Suprapubic skin (tissue), 4 donors: ENCODE results near the gene TFPI2. TPM values are rescaled to one million over a fixed set of nuclear protein-coding genes. Genes with fewer than 3 reads are reported as not detected.

Experiments used
- DNase-seq, 2 donors: peaks; one replicate each; pipeline ENCODE4 v3.0.0-alpha.2; 2019; ENCODE audit warnings: low spot score in 2 of 2
- H3K27ac ChIP-seq: fragments of 200-600 bp; sonication (generic); one replicate; pipeline ENCODE4 v1.5.1; 2019
- H3K27me3 ChIP-seq: fragments of 200-600 bp; sonication (generic); one replicate; pipeline ENCODE4 v1.5.1; 2019
- H3K36me3 ChIP-seq: fragments of 200-600 bp; sonication (generic); one replicate; pipeline ENCODE4 v1.5.1; 2019
- H3K4me1 ChIP-seq: fragments of 200-600 bp; sonication (generic); one replicate; pipeline ENCODE4 v1.5.1; 2019
- H3K4me3 ChIP-seq: fragments of 200-600 bp; sonication (generic); one replicate; pipeline ENCODE4 v1.5.1; 2019; ENCODE audit warnings: mild to moderate bottlenecking
- H3K9me3 ChIP-seq: fragments of 200-600 bp; sonication (generic); one replicate; pipeline ENCODE4 v1.5.1; 2019
- EP300 ChIP-seq: sonication (generic); formaldehyde crosslinking; IDR thresholded peaks from one replicate; pipeline ENCODE4 v1.6.1; 2017; ENCODE audit warnings: antibody characterized with exemption
- POLR2A ChIP-seq, 2 donors: fragments of 450-650 bp; IDR thresholded peaks; one replicate each; pipeline ENCODE4 v1.6.1; 2017; ENCODE audit warnings: antibody characterized with exemption in 2 of 2, mild to moderate bottlenecking in 2 of 2, moderate library complexity in 2 of 2
- POLR2AphosphoS5 ChIP-seq, 3 donors: sonication (generic); formaldehyde crosslinking; IDR thresholded peaks; one replicate each; pipeline ENCODE4 v1.6.1; 2017; ENCODE audit warnings: antibody characterized with exemption in 3 of 3
- WGBS: methylation state at CpG from one replicate; pipeline ENCODE4 v1.1.5; 2018; 5-methylcytosine and 5-hydroxymethylcytosine counted together
- total RNA-seq, 4 donors: library from RNA; depleted of rRNA; stranded (reverse); fragments of >200 nt; gene quantifications; one replicate each; pipeline ENCODE4 v1.1.0, GENCODE V29; 2016
- TF ChIP-seq, protein P1 (sequence below), 2 donors: fragments of 200-600 bp in 1 of 2; fragments of 450-650 bp in 1 of 2; sonication (generic) in 1 of 2; IDR thresholded peaks; one replicate each; pipeline ENCODE4 v1.5.1; 2016 to 2019; ENCODE audit warnings: antibody characterized with exemption in 2 of 2, mild to moderate bottlenecking in 1 of 2, moderate library complexity in 1 of 2

Gene TFPI2, protein sequence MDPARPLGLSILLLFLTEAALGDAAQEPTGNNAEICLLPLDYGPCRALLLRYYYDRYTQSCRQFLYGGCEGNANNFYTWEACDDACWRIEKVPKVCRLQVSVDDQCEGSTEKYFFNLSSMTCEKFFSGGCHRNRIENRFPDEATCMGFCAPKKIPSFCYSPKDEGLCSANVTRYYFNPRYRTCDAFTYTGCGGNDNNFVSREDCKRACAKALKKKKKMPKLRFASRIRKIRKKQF
- 1 to 10 TPM in 2 of 4 donors, under 1 TPM in 1, not detected in 1; 0.79 to 1.4 (median 1.1) TPM for total RNA-seq

DNA sequence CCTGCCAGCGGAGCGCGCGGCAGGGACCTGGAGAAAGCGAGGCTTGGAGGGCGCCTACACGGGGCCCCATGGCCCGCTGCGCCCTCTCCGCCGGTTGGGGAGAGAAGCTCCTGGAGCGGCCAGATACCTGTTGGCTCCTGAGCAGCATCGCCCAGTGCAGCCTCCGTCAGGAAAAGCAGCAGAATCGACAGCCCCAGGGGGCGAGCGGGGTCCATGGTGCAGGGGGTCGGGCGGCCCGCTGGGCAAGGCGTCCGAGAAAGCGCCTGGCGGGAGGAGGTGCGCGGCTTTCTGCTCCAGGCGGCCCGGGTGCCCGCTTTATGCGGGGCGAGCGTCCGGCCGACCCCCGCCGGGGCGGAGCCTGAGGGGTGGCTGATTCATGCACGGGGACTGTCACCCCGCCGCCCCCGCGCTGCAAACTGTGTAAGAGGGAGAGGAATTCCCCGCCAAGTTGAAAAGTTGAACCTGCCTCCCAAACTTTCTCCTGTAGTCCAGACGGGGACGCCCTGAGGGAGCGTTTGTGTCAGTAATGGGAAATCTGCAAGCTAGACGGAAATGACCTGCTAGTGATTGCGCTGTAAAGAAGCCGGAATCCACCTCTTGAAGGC is at the start of gene TFPI2:
TSS of gene TFPI2 (minus strand) at position 290 of the 605 bp plus-strand sequence. CDS start at position 215, 75 bp downstream.
- H3K27me3 ChIP-seq = peaks cover 27% of the 10 kb centered on the region
- TF ChIP-seq EP300 (no peak), POLR2A (IDR thresholded peaks at IDR 0.05) (no peak), POLR2AphosphoS5 (IDR thresholded peaks at IDR 0.05) (no peak)
- TF ChIP-seq, protein P1, sequence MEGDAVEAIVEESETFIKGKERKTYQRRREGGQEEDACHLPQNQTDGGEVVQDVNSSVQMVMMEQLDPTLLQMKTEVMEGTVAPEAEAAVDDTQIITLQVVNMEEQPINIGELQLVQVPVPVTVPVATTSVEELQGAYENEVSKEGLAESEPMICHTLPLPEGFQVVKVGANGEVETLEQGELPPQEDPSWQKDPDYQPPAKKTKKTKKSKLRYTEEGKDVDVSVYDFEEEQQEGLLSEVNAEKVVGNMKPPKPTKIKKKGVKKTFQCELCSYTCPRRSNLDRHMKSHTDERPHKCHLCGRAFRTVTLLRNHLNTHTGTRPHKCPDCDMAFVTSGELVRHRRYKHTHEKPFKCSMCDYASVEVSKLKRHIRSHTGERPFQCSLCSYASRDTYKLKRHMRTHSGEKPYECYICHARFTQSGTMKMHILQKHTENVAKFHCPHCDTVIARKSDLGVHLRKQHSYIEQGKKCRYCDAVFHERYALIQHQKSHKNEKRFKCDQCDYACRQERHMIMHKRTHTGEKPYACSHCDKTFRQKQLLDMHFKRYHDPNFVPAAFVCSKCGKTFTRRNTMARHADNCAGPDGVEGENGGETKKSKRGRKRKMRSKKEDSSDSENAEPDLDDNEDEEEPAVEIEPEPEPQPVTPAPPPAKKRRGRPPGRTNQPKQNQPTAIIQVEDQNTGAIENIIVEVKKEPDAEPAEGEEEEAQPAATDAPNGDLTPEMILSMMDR (IDR thresholded peaks at IDR 0.05) = no peak
- H3K36me3 ChIP-seq = no peaks in the 10 kb centered on the region
- peak within 1 kb of the TSS; percentile 54 for H3K4me3 ChIP-seq
- no peak for DNase-seq
- 3% methylated on average over 32 of the region's 49 CpGs for WGBS
- no peak within 1 kb of the TSS for H3K27ac ChIP-seq
- H3K4me1 ChIP-seq = peaks cover 13% of the 10 kb centered on the region
- H3K9me3 ChIP-seq = no peaks in the 10 kb centered on the region

DNA sequence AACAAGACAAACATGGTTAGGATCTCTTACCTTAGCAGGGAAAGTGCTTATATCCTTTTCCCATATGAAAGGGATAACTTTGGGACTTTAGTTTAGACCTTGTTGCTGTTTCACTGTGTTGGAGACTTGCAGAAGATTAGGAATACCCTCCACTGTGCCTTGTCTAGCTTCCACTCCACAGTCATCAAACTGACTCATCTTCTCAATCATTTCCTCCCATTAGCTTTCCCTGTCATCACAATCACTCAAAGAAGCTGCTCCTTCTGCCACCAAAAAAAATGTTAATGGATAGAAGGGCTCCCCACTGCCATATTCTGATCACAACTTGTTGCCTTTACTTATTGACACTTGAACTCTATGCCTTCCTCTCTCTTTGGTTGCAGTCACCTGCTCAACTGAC is 47.7 kb upstream of the TFPI2 start:
- DNase-seq = no peak
- no peaks in the 10 kb centered on the region for H3K36me3 ChIP-seq
- no peak overlapping the region for H3K4me3 ChIP-seq
- no peaks in the 10 kb centered on the region for H3K4me1 ChIP-seq
- H3K27me3 ChIP-seq = no peaks in the 10 kb centered on the region
- no peaks in the 10 kb centered on the region for H3K9me3 ChIP-seq
- TF ChIP-seq, protein P1 (IDR thresholded peaks at IDR 0.05) = no peak
- TF ChIP-seq POLR2A (IDR thresholded peaks at IDR 0.05) (no peak), POLR2AphosphoS5 (IDR thresholded peaks at IDR 0.05) (no peak), EP300 (no peak)
- no peak overlapping the region for H3K27ac ChIP-seq

DNA sequence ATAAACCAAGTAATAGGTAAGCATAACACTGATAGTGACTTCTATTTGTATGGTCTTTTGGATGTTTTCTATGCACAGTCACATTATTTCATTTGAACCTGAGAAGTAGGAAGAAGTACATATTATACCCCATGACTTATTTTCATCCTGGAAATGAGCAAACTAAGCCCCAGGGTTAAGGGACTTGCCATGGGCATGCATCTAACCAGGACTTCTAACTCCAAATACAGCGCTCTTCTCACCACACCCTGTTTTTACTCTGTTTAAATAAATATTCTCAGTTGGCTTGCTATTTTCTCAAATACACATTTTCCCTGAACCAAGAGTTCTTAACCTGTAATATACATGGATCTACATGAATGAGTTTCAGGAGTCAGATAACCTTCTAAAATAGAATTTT is 47.3 kb upstream of the TFPI2 start:
- no peaks in the 10 kb centered on the region for H3K4me1 ChIP-seq
- H3K27ac ChIP-seq = no peak overlapping the region
- H3K27me3 ChIP-seq = no peaks in the 10 kb centered on the region
- 79% methylated on average over 1 of the region's 1 CpG for WGBS
- H3K9me3 ChIP-seq = no peaks in the 10 kb centered on the region
- H3K4me3 ChIP-seq = no peak overlapping the region
- DNase-seq = no peak
- no peaks in the 10 kb centered on the region for H3K36me3 ChIP-seq
- no peak for TF ChIP-seq EP300
- no peak for TF ChIP-seq POLR2A (IDR thresholded peaks at IDR 0.05)
- TF ChIP-seq, protein P1 (IDR thresholded peaks at IDR 0.05) = no peak
- TF ChIP-seq POLR2AphosphoS5 (IDR thresholded peaks at IDR 0.05) = no peak

DNA sequence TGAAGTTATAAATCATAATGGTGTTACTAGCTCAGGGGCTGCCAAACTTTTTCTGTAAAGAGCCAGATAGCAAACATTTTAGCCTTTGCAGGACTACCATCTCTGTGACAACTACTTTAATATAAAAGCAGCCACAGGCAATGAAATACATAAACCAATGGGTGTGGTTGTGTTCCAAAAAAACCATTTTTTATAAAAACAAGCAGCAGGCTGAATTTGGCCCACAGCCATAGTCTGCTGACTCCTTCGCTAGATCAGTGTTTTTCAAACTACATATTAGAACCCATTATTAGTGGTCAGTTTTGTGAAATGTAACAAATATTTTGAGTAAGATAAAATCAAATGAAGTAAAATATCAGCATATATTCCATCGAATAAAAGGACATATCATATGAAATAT is 44.5 kb upstream of the TFPI2 start:
- no peak for DNase-seq
- Histone ChIP-seq H3K27ac (no peak overlapping the region), H3K4me1 (no peaks in the 10 kb centered on the region), H3K36me3 (no peaks in the 10 kb centered on the region), H3K4me3 (no peak overlapping the region), H3K9me3 (no peaks in the 10 kb centered on the region), H3K27me3 (no peaks in the 10 kb centered on the region)
- TF ChIP-seq, protein P1 (IDR thresholded peaks at IDR 0.05) = no peak
- TF ChIP-seq EP300 = no peak
- TF ChIP-seq POLR2AphosphoS5 (IDR thresholded peaks at IDR 0.05) = no peak
- TF ChIP-seq POLR2A (IDR thresholded peaks at IDR 0.05) = no peak
- 65% methylated on average over 2 of the region's 2 CpGs for WGBS

DNA sequence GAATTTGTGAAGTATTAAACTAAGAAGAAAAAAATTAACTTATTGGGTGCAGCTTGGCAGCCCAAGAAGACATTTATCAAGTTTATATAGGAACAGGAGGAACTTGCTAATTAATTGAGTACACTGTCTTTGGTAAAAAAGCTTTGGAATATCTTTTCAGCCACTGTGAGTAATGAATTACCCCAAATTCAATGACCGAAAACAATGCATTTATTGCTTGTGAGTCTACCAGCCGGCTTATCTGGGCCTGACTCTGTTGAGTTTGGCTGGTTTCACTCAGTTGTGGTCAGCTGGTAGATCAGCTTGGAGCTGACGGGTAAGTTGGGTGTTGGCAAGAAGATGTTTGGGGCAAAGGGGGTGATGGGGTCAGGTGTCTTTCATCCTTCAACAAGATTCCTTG is 42.6 kb upstream of the TFPI2 start:
- Histone ChIP-seq H3K27me3 (no peaks in the 10 kb centered on the region), H3K9me3 (no peaks in the 10 kb centered on the region), H3K4me1 (no peaks in the 10 kb centered on the region), H3K4me3 (no peak overlapping the region), H3K27ac (no peak overlapping the region), H3K36me3 (no peaks in the 10 kb centered on the region)
- no peak for DNase-seq
- TF ChIP-seq POLR2AphosphoS5 (IDR thresholded peaks at IDR 0.05) = no peak
- 92% methylated on average over 3 of the region's 3 CpGs for WGBS
